Lung (tissue), 16 donors: ENCODE measurements around the gene ZBED6. TPM values are rescaled to one million over a fixed set of nuclear protein-coding genes. Genes with fewer than 3 reads are reported as not detected.
A peak's percentile ranks its signal among the peaks of the same experiment; 100 is the strongest.
"Not testable (repeated sequence)": the region's sequence is repeated elsewhere in the genome, so short reads cannot be mapped to it uniquely, and the experiment has no call there.

Experiments
- ATAC-seq: fragments of 200-7000 bp; cut with Tn5 transposase; one replicate; pipeline ENCODE4 v1.9.1; 2020; ENCODE audit warnings: moderate number of reproducible peaks; ENCODE audit not compliant: insufficient read depth, low FRiP score
- DNase-seq, 3 donors: peaks; one replicate each; pipeline ENCODE4 v3.0.0-alpha.2; 2013 to 2017
- H3K27ac ChIP-seq, 2 donors: one replicate each; pipeline ENCODE4 v1.5.1; 2013; ENCODE audit warnings: mild to moderate bottlenecking in 2 of 2, moderate library complexity in 2 of 2, control low read depth in 1 of 2, inconsistent platforms in 1 of 2, low read depth in 1 of 2, low read length in 1 of 2
- H3K27me3 ChIP-seq, 3 donors: one replicate each; pipeline ENCODE4 v1.5.1; 2013; ENCODE audit warnings: low read length in 2 of 3; ENCODE audit not compliant: control insufficient read depth in 3 of 3, insufficient read depth in 3 of 3
- H3K36me3 ChIP-seq, 4 donors: one replicate each; pipeline ENCODE4 v1.5.1; 2013; ENCODE audit warnings: low read length in 4 of 4, mild to moderate bottlenecking in 1 of 4, moderate library complexity in 1 of 4; ENCODE audit not compliant: control insufficient read depth in 4 of 4, insufficient read depth in 4 of 4
- H3K4me1 ChIP-seq, 5 donors: one replicate each; pipeline ENCODE4 v1.5.1; 2013; ENCODE audit warnings: low read length in 5 of 5, mild to moderate bottlenecking in 2 of 5, moderate library complexity in 1 of 5; ENCODE audit not compliant: control insufficient read depth in 5 of 5, insufficient read depth in 5 of 5
- H3K4me3 ChIP-seq: one replicate; pipeline ENCODE4 v1.5.1; 2013; ENCODE audit warnings: mild to moderate bottlenecking, control low read depth, moderate library complexity
- H3K9ac ChIP-seq, 2 donors: one replicate each; pipeline ENCODE4 v1.5.1; 2013; ENCODE audit warnings: low read length in 2 of 2, control low read depth in 1 of 2; ENCODE audit not compliant: insufficient read depth in 1 of 2
- H3K9me3 ChIP-seq, 4 donors: one replicate each; pipeline ENCODE4 v1.5.1; 2013; ENCODE audit warnings: low read length in 3 of 4, mild to moderate bottlenecking in 1 of 4, moderate library complexity in 1 of 4; ENCODE audit not compliant: control insufficient read depth in 4 of 4, insufficient read depth in 3 of 4
- CTCF ChIP-seq: IDR thresholded peaks from 2 replicates; pipeline ENCODE4 v1.5.1; 2012; ENCODE audit warnings: mild to moderate bottlenecking; ENCODE audit errors: control extremely low read depth, extremely low read depth
- WGBS, 2 donors: extraction: QIAGEN DNeasy Blood & Tissue Kit; methylation state at CpG; one replicate each; pipeline ENCODE4 v1.1.7; 2013; 5-methylcytosine and 5-hydroxymethylcytosine counted together
- long read RNA-seq, 5 donors: transcript quantifications; one replicate each; lab custom pipeline, GENCODE V29; 2026
- polyA plus RNA-seq, 2 donors: library from polyadenylated mRNA; stranded (reverse); fragments of 200-250 nt; gene quantifications; one replicate each; pipeline ENCODE4 v1.2.1, GENCODE V29; 2013
- total RNA-seq, 2 donors: library from RNA; depleted of rRNA in 1 of 2; stranded (reverse); fragments of >200 nt in 1 of 2; gene quantifications; one replicate each; pipeline ENCODE4 v1.2.1, GENCODE V29; 2014 to 2021
- donor health status: control.
- donor health status: control.
- donor health status: Bipolar disorder and iron deficiency.
- donor health status: healthy.
- donor health status: DM: yes; HTN: yes; CAD: no.

The ZBED6 gene
- total RNA-seq (10 to 100 TPM; 21.8 to 27.1 TPM), polyA plus RNA-seq (1 to 10 TPM; 1.4 to 2.0 TPM)
- long read RNA-seq, donor 1, full-length matches to known transcripts: 7 of 7 reads
- long read RNA-seq, donor 1, partial matches to known transcripts: 0 of 7 reads
- long read RNA-seq, donor 1, other reads (novel, unspliced or antisense): 0 of 7 reads
- long read RNA-seq, donor 2: 0 reads
- long read RNA-seq, donor 3, full-length matches to known transcripts: 1 of 1 reads
- long read RNA-seq, donor 3, partial matches to known transcripts: 0 of 1 reads
- long read RNA-seq, donor 3, other reads (novel, unspliced or antisense): 0 of 1 reads
- long read RNA-seq, donor 4, partial matches to known transcripts: 9 of 9 reads
- long read RNA-seq, donor 4, other reads (novel, unspliced or antisense): 0 of 9 reads
- long read RNA-seq, donor 5, full-length matches to known transcripts: 5 of 5 reads
- long read RNA-seq, donor 5, partial matches to known transcripts: 0 of 5 reads
- long read RNA-seq, donor 5, other reads (novel, unspliced or antisense): 0 of 5 reads

GRCh38 chr1:203795441-203796235 lies at the start of gene ZBED6, which contains the start of gene ZC3H11A:
Gene ZBED6, plus strand, starts transcription at chr1:203795623. Its CDS starts 1,900 bp downstream, at chr1:203797523.
Gene ZC3H11A, plus strand, starts transcription at chr1:203795623. Its CDS starts 21,448 bp downstream, at chr1:203817071.
- 0% methylated on average over 53 to 59 of the region's 59 CpGs for WGBS, 2 donors
- TF ChIP-seq CTCF: no peak
- H3K27ac ChIP-seq: peak within 1 kb of the TSS; percentile 89 to 96

GRCh38 chr1:203746281-203746680 lies 49.1 kb upstream of the ZBED6 start:
- no peak for ATAC-seq
- DNase-seq: no peak
- peaks cover 0 to 4% (median 2%) of the 10 kb centered on the region in 4 donors for H3K36me3 ChIP-seq
- TF ChIP-seq CTCF: no peak
- no peak overlapping the region for H3K4me3 ChIP-seq
- H3K27ac ChIP-seq: no peak overlapping the region
- no peak overlapping the region for H3K9ac ChIP-seq
- WGBS, 2 donors: 93 to 98% methylated on average over 6 of the region's 6 CpGs
- H3K9me3 ChIP-seq: no peaks in the 10 kb centered on the region
- H3K27me3 ChIP-seq: no peaks in the 10 kb centered on the region
- peaks cover 0 to 3% (median 3%) of the 10 kb centered on the region in 5 donors for H3K4me1 ChIP-seq

More at GRCh38 chr1:203795441-203796235, at the start of gene ZBED6, which contains the start of gene ZC3H11A:
- Histone ChIP-seq H3K4me1 (peaks cover 0 to 36% (median 22%) of the 10 kb centered on the region in 5 donors), H3K36me3 (peaks cover 0 to 14% (median 4%) of the 10 kb centered on the region in 4 donors), H3K9me3 (no peaks in the 10 kb centered on the region), H3K9ac (peak within 1 kb of the TSS; percentile 75 to 98), H3K4me3 (peak within 1 kb of the TSS; percentile 81), H3K27me3 (no peaks in the 10 kb centered on the region)
- peak; percentile 98 for ATAC-seq
- DNase-seq: peak; percentile 99 to 100 (median 99)

- no peak for TF ChIP-seq CTCF
- Histone ChIP-seq H3K36me3 (no peaks in the 10 kb centered on the region), H3K9me3 (no peaks in the 10 kb centered on the region), H3K4me3 (no peak overlapping the region), H3K27me3 (no peaks in the 10 kb centered on the region), H3K27ac (no peak overlapping the region), H3K4me1 (no peaks in the 10 kb centered on the region), H3K9ac (no peak overlapping the region)
- ATAC-seq (no peak), DNase-seq (peak; percentile 18 to 33 (median 27))
- WGBS, 2 donors: 69 to 83% methylated on average over 3 of the region's 3 CpGs
These were observed 44.4 kb upstream of the ZBED6 start for GRCh38 chr1:203751051-203751450.

GRCh38 chr1:203751618-203752361 lies 43.6 kb upstream of the ZBED6 start:
- not testable (repeated sequence) for H3K9me3 ChIP-seq, H3K36me3 ChIP-seq, H3K27me3 ChIP-seq, H3K9ac ChIP-seq, H3K4me1 ChIP-seq, H3K4me3 ChIP-seq, H3K27ac ChIP-seq, ATAC-seq, DNase-seq
- 91 to 93% methylated on average over 5 of the region's 5 CpGs for WGBS, 2 donors
